ENCODE data around the gene SAMD8.
"Not testable (repeated sequence)": the region's sequence is repeated elsewhere in the genome, so short reads cannot be mapped to it uniquely, and the experiment has no call there.

The SAMD8 gene

DNA sequence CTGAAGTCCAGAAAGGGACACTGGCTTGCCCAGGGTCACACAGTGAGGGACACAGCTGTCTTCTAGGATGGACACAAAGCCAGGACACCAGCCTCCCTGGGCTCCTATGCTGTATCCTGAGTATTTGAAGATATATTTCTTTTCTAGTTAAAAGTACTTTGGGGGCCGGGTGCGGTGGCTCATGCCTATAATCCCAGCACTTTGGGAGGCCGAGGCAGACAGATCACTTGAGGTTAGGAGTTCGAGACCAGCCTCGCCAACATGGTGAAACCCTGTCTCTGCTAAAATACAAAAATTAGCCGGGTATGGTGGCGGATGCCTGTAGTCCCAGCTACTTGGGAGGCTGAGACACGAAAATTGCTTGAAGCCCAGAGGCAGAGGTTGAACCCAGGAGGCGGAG lies 4.6 kb upstream of the SAMD8 start:
- not testable (repeated sequence) for DNase-seq (ENCODE audit: low read depth in 2 of 3, low spot score in 1 of 3)

DNA sequence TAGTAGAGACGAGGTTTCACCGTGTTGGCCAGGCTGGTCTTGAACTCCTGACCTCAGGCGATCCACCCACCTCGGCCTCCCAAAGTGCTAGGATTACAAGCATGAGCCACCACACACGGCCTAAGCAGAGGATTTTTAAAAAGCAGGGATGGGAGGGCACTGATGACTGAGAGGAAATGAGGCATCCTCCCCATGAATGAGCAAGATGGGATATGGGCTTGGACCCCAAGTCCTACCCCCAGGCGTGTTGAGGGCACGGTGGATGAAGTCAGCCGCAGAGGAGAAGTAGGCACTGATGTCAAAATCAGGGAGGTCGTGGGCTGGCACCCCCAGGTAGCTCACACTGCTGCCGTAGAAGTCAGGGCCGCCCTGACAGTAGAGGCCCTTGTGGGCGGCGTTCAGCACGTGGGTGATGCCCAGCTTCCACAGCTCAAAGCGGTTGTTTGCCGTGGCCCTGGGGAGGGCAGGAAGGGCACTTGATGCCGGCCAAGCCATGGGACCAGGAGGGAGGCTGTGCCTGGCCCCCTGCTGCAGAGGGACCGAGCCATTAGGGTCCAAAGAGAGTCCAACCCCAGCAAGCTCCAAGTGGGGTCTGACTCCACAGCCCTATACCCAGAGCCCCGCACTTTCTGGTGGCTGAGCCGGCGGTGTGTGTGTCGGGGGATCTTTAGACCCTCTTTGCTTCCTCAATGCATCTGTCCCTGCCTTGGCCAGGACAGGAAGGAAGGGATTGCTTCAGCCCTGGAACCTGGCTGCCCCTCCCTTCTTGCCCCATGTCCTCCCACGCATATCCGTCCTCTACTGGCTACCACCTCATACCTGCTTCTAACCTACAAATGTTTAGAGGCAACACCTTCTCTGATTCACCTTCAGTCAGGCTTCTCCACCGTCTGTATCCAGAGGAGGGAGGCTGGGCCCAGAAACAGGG lies 3.4 kb upstream of the SAMD8 start:
- no peak for DNase-seq (ENCODE audit: low read depth in 2 of 3, low spot score in 1 of 3)

DNA sequence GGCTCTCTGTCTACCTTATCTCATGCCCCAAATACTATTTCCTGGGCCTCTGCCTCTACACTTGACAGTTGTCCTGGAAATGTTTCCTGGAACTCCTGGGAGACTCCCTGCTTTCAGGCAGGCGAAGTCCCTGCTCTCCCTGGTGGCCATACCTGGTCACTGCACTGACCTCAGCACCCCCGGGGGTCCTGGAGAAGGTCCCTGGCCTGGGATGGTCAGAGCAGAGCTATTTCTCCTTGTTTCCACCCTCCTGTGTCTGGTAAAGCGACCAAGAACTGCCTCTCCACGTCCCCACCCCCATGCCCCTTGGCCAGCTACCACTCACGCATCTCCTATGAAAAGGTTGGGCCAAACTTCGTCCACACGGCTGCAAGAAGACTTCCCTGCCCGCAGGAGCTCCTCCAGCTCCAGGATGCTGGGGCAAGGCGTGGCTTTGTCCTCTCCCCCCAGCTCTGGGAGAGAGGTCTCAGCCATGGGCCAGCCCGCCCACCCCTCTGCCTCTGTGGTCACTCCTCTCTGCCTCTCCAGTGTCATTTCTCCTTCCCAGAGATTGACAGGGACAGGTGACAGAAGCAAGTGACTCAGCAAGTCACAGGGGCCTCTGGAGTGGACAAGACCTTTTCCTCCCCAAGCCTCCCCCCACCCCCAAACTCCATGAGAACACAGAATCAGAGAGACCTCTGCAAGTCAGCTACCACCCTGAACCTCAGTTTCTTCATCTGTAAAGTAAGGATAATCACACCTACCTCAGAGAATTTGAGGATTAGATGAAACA lies 2.6 kb upstream of the SAMD8 start:
- no peak for DNase-seq (ENCODE audit: low read depth in 2 of 3, low spot score in 1 of 3)

DNA sequence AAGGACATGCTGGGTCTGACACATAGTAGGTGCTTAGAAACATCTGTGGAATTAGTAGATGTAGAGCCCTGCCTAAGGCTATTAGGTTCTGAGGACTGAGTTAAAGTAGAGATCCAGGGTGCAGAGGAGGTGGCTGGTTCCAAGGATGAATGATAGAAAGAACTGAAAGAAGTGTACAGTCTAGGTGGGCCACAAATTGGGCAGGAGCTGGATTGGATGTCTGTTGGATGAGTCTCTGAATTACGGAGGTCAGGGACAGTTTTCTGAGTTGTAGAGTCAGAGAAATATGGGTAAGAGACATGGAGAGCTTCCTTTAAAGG lies 2.0 kb upstream of the SAMD8 start:
- no peak for DNase-seq (ENCODE audit: low read depth in 2 of 3, low spot score in 1 of 3)

DNA sequence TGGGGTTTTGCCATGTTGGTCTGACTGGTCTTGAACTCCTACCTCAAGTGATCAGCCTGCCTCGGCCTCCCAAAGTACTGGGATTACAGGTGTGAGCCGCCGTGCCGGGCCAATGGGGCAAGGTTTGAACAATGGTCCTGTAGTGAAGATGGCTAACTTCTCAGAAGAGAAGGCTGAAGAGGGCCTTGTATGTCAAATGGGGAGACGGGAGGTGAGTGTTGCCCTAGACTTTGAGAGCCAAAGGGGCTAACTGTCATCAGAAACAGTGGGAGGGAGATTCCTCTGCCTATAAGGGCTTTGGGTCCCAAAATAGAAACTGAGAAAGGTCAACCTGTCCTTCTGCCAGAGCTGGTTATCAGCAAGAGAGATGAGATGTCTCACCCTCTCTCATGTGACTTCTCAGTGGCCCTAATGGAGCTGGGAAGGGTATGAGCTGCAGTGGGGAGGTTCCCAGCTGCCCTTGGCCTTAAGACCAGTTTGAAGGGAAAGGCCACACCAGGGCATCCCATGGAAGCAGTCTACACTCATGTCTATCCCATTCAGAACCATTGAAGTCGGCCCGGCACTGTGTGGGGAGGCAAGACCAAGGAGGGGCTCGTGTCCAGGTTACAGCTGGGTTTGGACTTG lies 1.3 kb upstream of the SAMD8 start:
- no peak for DNase-seq (ENCODE audit: low read depth in 2 of 3, low spot score in 1 of 3)

DNA sequence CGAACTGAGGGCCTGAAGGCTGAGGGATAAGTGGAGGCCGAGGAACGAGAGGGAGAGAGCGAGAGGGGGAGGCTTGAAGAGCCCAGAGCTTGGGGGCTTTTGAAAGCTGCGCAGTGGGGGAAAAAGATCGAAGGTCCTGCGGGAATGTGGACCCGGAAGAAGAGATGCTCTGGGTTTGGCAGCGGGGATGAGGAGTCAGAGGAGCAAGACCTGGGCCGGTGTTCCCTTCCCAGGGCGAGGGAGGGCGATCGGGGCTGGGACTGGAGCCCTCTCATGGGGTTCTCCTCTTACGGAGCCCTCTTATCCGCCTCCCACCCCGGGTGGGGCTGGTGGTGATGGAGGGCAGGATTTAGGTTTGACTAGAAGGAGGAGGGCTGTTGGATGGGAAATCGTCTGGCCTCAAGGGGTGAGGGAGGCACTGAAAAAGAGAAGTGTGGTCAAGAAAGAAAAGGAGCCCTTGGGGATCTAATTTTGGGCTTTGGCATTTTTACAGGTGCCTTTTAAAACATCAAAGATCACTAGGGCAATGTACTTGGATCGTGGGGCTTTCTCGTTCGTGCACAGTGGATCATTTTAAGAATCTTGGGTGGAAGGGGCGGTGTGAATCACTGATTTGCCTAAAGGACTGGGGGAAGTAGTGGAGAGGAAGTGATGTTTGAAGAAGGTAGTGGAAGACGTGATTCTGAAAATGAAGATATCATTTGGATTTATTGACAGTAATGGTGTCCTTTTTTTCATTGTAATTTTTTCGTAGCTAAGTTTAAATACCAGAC lies 637 bp downstream of the SAMD8 start:
- peak in 2 of 3 donors; percentile 10 to 24 for DNase-seq (ENCODE audit: low read depth in 2 of 3, low spot score in 1 of 3)

DNA sequence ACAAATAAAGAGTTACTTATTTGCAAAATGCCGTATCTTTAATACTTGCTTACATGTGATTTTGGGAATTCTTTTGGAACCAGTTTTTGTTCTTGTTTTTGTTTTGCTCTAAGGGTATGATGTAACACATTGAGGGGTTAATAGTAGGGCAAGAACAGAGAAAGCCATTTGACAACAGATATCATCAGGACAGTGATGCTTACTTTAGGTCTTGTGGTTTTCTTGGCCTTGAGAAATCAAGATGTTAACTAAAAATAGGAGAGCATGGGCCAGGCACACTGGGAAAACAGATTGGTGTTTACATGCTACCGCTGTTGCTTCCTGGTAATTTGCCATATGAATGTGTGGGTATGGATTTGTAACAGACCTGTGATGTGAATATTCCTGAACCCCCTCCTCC lies 3.7 kb downstream of the SAMD8 start:
- no peak for DNase-seq (ENCODE audit: low read depth in 2 of 3, low spot score in 1 of 3)

DNA sequence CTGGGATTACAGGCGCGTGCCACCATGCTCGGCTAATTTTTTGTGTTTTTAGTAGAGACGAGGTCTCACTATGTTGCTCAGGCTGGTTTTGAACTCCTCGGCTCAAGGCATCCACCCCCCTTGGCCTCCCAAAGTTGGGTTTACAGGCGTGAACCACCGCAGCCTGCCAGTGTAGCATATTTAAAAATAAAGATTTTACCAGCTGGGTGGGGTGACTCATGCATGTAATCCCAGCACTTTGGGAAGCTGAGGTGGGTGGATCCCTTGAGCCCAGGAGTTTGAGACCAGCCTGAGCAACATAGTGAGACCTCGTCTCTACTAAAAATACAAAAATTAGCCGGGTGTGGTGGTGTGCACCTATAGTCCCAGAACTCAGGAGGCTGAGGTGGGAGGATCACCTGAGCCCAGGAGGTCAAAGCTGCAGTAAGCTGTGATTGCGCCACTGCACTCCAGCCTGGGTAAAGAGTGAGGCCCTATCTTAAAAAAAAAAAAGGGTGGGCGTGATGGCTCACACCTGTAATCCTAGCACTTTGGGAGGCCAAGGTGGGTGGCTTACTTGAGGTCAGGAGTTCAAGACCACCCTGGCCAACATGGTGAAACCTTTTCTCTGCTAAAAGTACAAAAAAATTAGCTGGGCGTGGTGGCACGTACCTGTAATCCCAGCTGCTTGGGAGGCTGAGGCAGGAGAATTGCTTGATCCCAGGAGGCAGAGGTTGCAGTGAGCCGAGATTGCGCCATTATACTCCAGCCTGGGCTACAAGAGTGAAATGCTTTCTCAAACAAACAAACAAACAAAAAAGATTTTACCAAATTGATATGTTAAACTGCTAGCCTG lies 5.7 kb downstream of the SAMD8 start:
- DNase-seq (ENCODE audit: low read depth in 2 of 3, low spot score in 1 of 3): not testable (repeated sequence)

DNA sequence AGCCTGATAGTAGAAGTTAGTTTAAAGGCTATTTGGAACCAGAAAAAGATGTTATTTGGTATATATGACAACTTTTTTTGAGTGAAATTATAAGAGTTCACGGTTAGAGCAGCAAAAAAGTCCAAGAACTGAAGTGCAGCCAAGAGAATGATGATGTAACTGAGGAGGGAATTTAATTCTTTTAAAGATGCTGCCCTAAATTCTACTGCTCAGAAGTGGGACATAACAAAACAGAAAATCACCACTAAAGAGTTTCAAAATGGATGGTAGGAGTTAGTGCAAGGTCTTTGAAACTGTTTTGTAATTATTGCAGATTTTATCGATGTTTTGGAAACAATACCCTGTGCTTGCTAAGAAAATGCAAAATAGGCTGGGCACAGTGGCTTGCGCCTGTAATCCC lies 6.5 kb downstream of the SAMD8 start:
- no peak for DNase-seq (ENCODE audit: low read depth in 2 of 3, low spot score in 1 of 3)

DNA sequence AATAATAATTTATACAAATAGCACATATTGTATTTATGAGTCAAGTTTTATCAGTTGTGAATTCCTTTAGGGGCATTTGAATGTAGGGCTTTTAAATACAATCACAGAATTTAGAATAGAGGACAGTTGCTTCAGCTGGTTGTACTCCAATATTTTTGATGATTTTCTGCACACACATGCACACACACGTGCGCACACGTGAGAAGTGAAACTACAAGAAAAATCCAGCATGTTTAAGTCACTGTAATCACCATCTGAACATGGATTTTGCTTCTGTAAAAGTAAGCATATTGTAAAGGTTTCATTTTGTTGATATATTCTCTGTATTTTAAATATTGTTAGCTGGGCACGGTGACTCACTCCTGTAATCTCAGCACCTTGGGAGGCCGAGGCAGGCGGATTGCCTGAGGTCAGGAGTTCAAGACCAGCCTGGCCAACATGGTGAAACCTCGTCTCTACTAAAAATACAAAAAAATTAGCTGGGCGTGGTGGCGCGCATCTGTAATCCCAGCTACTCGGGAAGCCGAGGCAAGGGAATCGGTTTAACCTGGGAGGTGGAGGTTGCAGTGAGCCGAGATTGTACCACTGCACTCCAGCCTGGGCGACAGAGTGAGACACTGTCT lies 8.1 kb downstream of the SAMD8 start:
- DNase-seq (ENCODE audit: low read depth in 2 of 3, low spot score in 1 of 3): not testable (repeated sequence)

DNA sequence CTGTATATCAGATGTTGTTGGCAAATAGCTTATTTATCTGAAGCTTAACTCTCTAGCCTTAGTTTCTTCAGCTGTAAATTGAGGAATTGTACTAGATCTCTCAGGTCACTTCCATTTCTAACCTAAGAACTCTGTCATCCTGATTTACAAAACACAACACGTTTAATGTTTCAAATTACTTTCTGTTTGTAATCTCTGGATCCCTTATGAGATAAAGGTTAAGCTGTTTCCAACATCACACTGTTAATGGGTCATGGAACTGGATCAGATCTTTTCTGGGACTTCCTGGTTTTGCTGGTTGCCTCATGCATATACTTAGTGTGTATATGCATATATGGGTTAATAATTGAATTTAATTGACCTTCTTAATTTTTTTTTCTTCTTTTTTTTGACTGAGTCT lies 9.9 kb downstream of the SAMD8 start:
- DNase-seq (ENCODE audit: low read depth in 2 of 3, low spot score in 1 of 3): no peak

DNA sequence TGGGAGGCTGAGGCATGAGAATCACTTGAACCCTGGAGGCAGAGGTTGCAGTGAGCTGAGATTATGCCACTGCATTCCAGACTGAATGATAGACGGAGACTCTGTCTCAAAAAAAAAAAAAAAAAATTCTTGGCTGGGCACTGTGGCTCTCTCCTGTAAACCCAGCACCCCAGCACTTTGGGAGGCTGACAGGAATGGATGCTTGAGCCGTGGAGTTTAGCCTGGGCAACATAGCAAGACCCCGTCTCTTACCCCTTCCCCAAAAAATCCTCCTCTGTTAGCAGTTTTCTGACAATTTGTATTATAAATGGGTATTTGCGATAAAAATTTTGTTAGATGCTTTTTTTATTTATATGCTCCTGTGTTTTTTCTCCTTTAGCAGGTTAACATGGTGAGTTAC lies 11.0 kb downstream of the SAMD8 start:
- DNase-seq (ENCODE audit: low read depth in 2 of 3, low spot score in 1 of 3): no peak

DNA sequence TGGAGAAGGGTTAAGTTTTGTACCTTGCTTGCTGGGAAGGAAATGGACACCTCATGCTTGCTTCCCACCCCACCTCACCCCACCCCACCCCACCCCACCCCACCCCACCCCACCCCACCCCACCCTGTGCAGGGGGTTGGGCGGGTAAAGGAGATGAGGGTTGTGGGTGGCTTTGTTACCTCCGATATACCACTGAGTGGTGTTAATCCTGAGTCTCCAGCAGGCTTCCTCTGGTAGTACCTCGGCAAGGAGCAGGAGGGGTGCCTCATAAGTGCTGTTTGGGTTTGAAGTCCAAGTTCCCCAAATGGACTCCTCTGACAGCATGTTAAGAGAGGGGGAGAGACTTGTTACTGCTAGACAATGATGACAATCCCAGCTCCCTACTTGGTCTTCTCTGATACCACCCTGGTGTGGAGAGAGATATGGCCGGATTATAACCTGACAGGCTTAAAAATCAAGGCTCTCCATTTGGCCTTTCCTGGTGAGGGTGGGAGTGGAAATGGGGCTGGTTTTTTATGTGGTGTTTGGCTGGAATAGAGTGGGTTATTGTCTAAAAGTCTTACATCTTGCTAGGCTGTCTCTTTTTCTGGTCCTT lies 11.7 kb downstream of the SAMD8 start:
- DNase-seq (ENCODE audit: low read depth in 2 of 3, low spot score in 1 of 3): no peak

DNA sequence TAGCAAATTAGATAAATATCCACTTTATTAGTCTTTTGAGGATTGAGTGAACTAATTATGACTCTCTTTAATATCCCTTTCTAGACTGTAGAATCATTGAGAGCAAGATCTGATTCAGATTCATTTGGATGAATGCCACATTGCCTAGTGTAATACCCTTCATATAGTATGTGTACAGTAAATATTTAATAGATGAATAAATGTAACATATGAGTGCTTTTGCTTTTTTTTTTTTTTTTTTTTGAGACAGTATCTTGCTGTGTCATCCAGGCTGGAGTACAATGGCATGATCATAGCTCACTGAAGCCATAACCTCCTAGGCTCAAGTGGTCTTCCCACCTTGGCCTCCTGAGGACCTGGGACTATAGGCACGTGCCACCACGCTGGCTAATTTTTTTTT lies 14.8 kb downstream of the SAMD8 start:
- no peak for DNase-seq (ENCODE audit: low read depth in 2 of 3, low spot score in 1 of 3)

DNA sequence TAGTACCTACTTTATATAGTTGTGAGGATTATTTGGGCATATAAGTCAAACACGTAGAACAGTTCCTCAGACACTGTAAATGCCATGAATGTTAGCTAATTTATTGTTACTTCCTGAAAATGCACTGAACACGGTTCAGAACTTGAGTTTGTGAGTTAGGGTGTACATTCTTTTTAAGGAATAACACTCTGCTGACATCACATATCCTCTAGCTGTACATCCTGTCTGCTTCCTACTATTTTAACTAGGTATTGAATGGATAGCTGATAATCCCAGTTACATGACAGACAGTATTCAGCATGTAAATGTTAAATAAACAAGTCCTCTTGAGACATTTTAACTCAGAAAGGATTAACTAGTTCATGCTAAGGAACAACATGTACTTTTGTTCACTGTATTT lies 16.0 kb downstream of the SAMD8 start:
- no peak for DNase-seq (ENCODE audit: low read depth in 2 of 3, low spot score in 1 of 3)

DNA sequence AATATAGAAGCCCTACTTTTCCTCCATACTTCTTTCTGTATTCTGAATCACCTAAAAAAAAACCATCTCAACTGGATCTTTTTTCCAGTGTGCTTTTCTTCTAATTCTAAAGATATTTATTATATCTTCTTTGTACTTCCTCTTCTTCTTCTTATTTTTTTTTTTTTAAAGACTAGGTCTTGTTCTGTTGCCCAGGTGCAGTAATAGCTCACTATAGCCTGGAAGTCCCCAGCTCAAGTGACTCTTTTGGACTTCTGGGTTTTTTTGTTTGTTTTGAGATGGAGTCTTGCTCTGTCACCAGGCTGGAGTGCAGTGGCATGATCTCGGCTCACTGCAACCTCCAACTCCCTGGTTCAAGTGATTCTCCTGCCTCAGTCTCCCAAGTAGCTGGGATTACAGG lies 17.5 kb downstream of the SAMD8 start:
- DNase-seq (ENCODE audit: low read depth in 2 of 3, low spot score in 1 of 3): not testable (repeated sequence)

DNA sequence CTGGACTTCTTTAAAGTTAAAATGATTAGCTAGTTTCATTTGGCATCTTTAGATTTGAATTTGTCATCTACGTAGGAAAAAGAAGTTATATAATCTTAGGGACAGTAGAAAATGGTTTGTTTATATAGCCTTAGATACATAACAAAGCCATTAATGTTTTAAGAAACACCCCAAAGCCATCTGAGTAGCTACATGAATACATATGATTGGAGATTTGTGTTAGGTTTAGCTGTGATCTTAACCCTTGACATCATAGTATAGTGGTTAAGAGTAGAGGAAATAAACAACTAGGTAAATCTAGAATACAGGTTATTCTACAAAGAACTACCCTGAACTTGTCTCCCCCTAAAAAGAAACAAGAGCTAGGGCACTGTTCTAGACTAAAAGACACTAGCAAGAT lies 18.1 kb downstream of the SAMD8 start:
- DNase-seq (ENCODE audit: low read depth in 2 of 3, low spot score in 1 of 3): no peak

DNA sequence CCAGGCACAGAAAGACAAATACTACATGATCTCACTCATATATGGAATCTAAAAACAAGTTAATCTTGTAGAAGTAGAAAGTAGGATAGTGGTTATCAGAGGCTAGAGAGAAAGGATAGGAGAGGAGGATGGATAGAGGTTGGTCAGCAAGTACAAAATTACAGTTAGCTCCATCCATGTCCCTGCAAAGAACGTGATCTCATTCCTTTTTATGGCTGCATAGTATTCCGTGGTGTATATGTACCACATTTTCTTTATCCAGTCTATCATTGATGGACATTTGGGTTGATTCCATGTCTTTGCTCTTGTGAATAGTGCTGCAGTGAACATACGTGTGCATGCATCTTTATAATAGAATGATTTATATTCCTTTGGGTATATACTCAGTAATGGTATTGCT lies 22.2 kb downstream of the SAMD8 start:
- not testable (repeated sequence) for DNase-seq (ENCODE audit: low read depth in 2 of 3, low spot score in 1 of 3)

DNA sequence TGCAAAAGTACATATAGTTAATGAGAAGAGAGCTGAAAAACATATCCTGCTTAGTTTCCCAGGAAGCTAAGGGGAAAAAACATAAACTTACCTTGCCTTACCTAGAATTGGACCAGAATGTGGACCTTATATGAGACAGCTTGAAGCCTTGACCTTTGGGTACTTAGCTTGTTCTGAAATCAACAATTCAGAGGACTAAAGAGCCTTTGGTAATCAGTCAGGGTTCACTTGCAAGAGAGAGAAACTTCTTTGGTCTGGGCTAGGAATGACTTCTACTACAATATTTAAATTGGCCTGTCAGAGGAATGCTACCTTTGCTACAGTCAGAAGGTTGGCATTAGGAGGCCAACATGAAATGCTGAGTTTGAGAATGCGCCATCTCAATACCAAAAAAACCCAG lies 24.9 kb downstream of the SAMD8 start:
- DNase-seq (ENCODE audit: low read depth in 2 of 3, low spot score in 1 of 3): no peak
